GM12878 (cell line): ENCODE results near the gene CNRIP1. TPM values are rescaled to one million over a fixed set of nuclear protein-coding genes. Genes with fewer than 3 reads are reported as not detected.

Experiments used
- ATF2 ChIP-seq: IDR thresholded peaks from 2 replicates; pipeline ENCODE4 v1.6.1; 2012; ENCODE audit warnings: low read length, inconsistent platforms
- ATF7 ChIP-seq: fragments of 450-650 bp; IDR thresholded peaks from 2 replicates; pipeline ENCODE4 v1.6.1; 2016; ENCODE audit warnings: low read depth, mild to moderate bottlenecking
- BCL3 ChIP-seq: IDR thresholded peaks from 2 replicates; pipeline ENCODE4 v1.6.1; 2011; ENCODE audit warnings: borderline replicate concordance, low read depth, mild to moderate bottlenecking, moderate library complexity, low read length; ENCODE audit not compliant: insufficient read depth, poor library complexity, severe bottlenecking
- BCLAF1 ChIP-seq: fragments of 450-650 bp; IDR thresholded peaks from 2 replicates; pipeline ENCODE4 v1.6.1; 2017; ENCODE audit warnings: antibody characterized with exemption, mild to moderate bottlenecking, moderate library complexity
- E4F1 ChIP-seq: fragments of 450-650 bp; IDR thresholded peaks from 2 replicates; pipeline ENCODE4 v1.6.1; 2018; ENCODE audit warnings: borderline replicate concordance, mild to moderate bottlenecking; ENCODE audit not compliant: partially characterized antibody
- EGR1 ChIP-seq, 2 experiments: IDR thresholded peaks; 1 replicate in 1 of 2; 2 replicates in 1 of 2; pipeline ENCODE4 v1.6.1; 2011 to 2012; ENCODE audit warnings: low read depth in 2 of 2, low read length in 2 of 2, borderline replicate concordance in 1 of 2, mild to moderate bottlenecking in 1 of 2, moderate library complexity in 1 of 2
- HCFC1 ChIP-seq: fragments of 150-350 bp; IDR thresholded peaks from 2 replicates; pipeline ENCODE4 v1.6.1; 2014; ENCODE audit warnings: low read length
- HDAC2 ChIP-seq: fragments of 200-600 bp; sonication (generic); IDR thresholded peaks from 2 replicates; pipeline ENCODE4 v1.6.1; 2017
- HDGF ChIP-seq: fragments of 450-650 bp; IDR thresholded peaks from 2 replicates; pipeline ENCODE4 v1.6.1; 2016; ENCODE audit warnings: antibody characterized with exemption
- NR2C2 ChIP-seq: IDR thresholded peaks from 2 replicates; pipeline ENCODE4 v1.6.1; 2011; ENCODE audit warnings: borderline replicate concordance, low read depth; ENCODE audit not compliant: control insufficient read depth, insufficient read length
- POLR2A ChIP-seq: IDR thresholded peaks from 2 replicates; pipeline ENCODE4 v1.6.1; 2011; ENCODE audit warnings: low read depth, mild to moderate bottlenecking, low read length
- POU2F2 ChIP-seq: IDR thresholded peaks from 3 replicates; pipeline ENCODE4 v1.6.1; 2011; ENCODE audit warnings: low read depth, mild to moderate bottlenecking, low read length, borderline replicate concordance
- SPI1 ChIP-seq: IDR thresholded peaks from 2 replicates; pipeline ENCODE4 v1.6.1; 2011; ENCODE audit warnings: low read depth, mild to moderate bottlenecking, low read length, moderate library complexity, borderline replicate concordance; ENCODE audit not compliant: insufficient read depth
- SRF ChIP-seq, 2 experiments: IDR thresholded peaks; 2 replicates each; pipeline ENCODE4 v1.6.1; 2011; ENCODE audit warnings: low read depth in 2 of 2, low read length in 2 of 2, mild to moderate bottlenecking in 1 of 2, moderate library complexity in 1 of 2
- STAT3 ChIP-seq: IDR thresholded peaks from 2 replicates; pipeline ENCODE4 v1.6.1; 2011; ENCODE audit warnings: low read depth, low read length, improper control_type of control experiment
- TARDBP ChIP-seq: IDR thresholded peaks from 2 replicates; pipeline ENCODE4 v1.6.1; 2016; ENCODE audit warnings: borderline replicate concordance
- TBL1XR1 ChIP-seq: IDR thresholded peaks from 2 replicates; pipeline ENCODE4 v1.6.1; 2012; ENCODE audit warnings: low read depth, low read length, improper control_type of control experiment
- ZNF207 ChIP-seq: fragments of 450-650 bp; IDR thresholded peaks from 2 replicates; pipeline ENCODE4 v1.6.1; 2014; ENCODE audit warnings: antibody characterized with exemption, mild to moderate bottlenecking, borderline replicate concordance
- ZNF687 ChIP-seq: fragments of 450-650 bp; IDR thresholded peaks from 2 replicates; pipeline ENCODE4 v1.6.1; 2017; ENCODE audit warnings: mild to moderate bottlenecking, moderate library complexity
- polyA plus RNA-seq, 11 experiments: library from polyadenylated mRNA; depleted of rRNA in 4 of 11; unstranded in 6 of 11; stranded (reverse) in 5 of 11; fragments of >200 nt; fragmentation: Nextera tagmentation in 4 of 11; fragmentation: Illumina TruSeq in 1 of 11; extraction: Ambion mirVana in 4 of 11; extraction: Trizol in 1 of 11; gene quantifications; 1 replicate in 1 of 11; 2 replicates in 10 of 11; pipeline versions ENCODE4 v1.2.1 to v1.2.3, GENCODE V29; 2011 to 2016; ENCODE audit warnings: inconsistent platforms in 2 of 11, missing spikeins in 2 of 11, low read depth in 1 of 11
- total RNA-seq, 4 experiments: library from RNA; depleted of rRNA in 3 of 4; stranded (reverse); fragments of >200 nt in 3 of 4; fragmentation: Illumina TruSeq in 1 of 4; extraction: Trizol in 1 of 4; gene quantifications; 2 replicates each; pipeline versions ENCODE4 v1.2.1 to v1.2.3, GENCODE V29; 2013 to 2021

The CNRIP1 gene
- total and polyA plus RNA-seq, 10 of the 15 experiments (the other 5 are each of a cell fraction or from before 2014, with no cell fraction given): not detected

- TF ChIP-seq ATF2 (no peak; the same call in 1 of the 2 replicates), ZNF207 (no peak), ZNF687 (peak; percentile 94), TBL1XR1 (peak; percentile 72; the same call in 1 of the 2 replicates), BCL3 (no peak), POLR2A (peak; percentile 68), HDAC2 (no peak), HCFC1 (peak; percentile 56), SRF (IDR thresholded peaks at IDR 0.05; ENCODE audit: low read depth in 2 of 2, low read length in 2 of 2) (peak in 1 of 2 experiments; percentile 47; a peak in 1 of 4 replicates), POU2F2 (peak; percentile 86; the same call in 1 of the 3 replicates), TARDBP (no peak), NR2C2 (no peak), EGR1 (IDR thresholded peaks at IDR 0.05; ENCODE audit: borderline replicate concordance in 1 of 2, low read depth in 2 of 2, low read length in 2 of 2) (no peak), HDGF (peak; percentile 49; the same call in 1 of the 2 replicates), BCLAF1 (no peak), SPI1 (no peak), ATF7 (peak; percentile 80), STAT3 (no peak), E4F1 (no peak)
Observed at GRCh38 chr2:68362069-68362468, 42.3 kb upstream of the CNRIP1 start (continued).
